Hepatocyte (in vitro differentiated cells): ENCODE measurements around the gene UVRAG.

ENCODE experiments used
- CTCF ChIP-seq: fragments of 200-600 bp; sonication (generic); IDR thresholded peaks from 2 replicates; pipeline ENCODE4 v1.5.1; 2016; ENCODE audit warnings: antibody characterized with exemption, mild to moderate bottlenecking; ENCODE audit not compliant: poor library complexity
- EZH2phosphoT487 ChIP-seq: fragments of 200-600 bp; sonication (generic); IDR thresholded peaks from one replicate; pipeline ENCODE4 v1.6.1; 2018; ENCODE audit warnings: antibody characterized with exemption, mild to moderate bottlenecking, low read depth, moderate library complexity; ENCODE audit not compliant: unreplicated experiment, severe bottlenecking

- no peak for TF ChIP-seq CTCF
- TF ChIP-seq EZH2phosphoT487 = no peak
Observed at GRCh38 chr11:75767793-75768111, 47.3 kb upstream of the UVRAG start.
